HUES6 (cell line): ENCODE measurements around the gene LMF2.

Experiments used
- H3K27ac ChIP-seq: 2 replicates; pipeline ENCODE4 v1.7.0; 2013; ENCODE audit warnings: low read depth, mild to moderate bottlenecking, low read length, inconsistent platforms
- H3K27me3 ChIP-seq: 2 replicates; pipeline ENCODE4 v1.6.1; 2013; ENCODE audit warnings: low read length; ENCODE audit not compliant: control insufficient read depth, insufficient read depth
- H3K36me3 ChIP-seq: 2 replicates; pipeline ENCODE4 v1.6.1; 2013; ENCODE audit warnings: low read length; ENCODE audit not compliant: control insufficient read depth, insufficient read depth
- H3K4me1 ChIP-seq: 2 replicates; pipeline ENCODE4 v1.6.1; 2013; ENCODE audit warnings: low read length; ENCODE audit not compliant: control insufficient read depth, insufficient read depth
- H3K4me3 ChIP-seq: 2 replicates; pipeline ENCODE4 v1.5.1; 2013; ENCODE audit warnings: low read depth, low read length
- H3K9ac ChIP-seq: one replicate; pipeline ENCODE4 v1.6.1; 2013; ENCODE audit warnings: mild to moderate bottlenecking, low read length
- H3K9me3 ChIP-seq: 2 replicates; pipeline ENCODE4 v1.6.1; 2013; ENCODE audit warnings: low read depth, low read length; ENCODE audit not compliant: control insufficient read depth, insufficient read depth

Gene LMF2

GRCh38 chr22:50526834-50527801, 19.6 kb upstream of the LMF2 start:
- Histone ChIP-seq H3K27me3 (peaks cover 57% of the 10 kb centered on the region), H3K9me3 (no peaks in the 10 kb centered on the region), H3K4me1 (peaks cover 11% of the 10 kb centered on the region), H3K9ac (peak overlapping the region; percentile 91), H3K4me3 (peak overlapping the region; percentile 91), H3K36me3 (peaks cover 17% of the 10 kb centered on the region), H3K27ac (no peak overlapping the region)

GRCh38 chr22:50526108-50526833, 18.8 kb upstream of the LMF2 start:
- no peaks in the 10 kb centered on the region for H3K9me3 ChIP-seq
- peaks cover 10% of the 10 kb centered on the region for H3K4me1 ChIP-seq
- peaks cover 48% of the 10 kb centered on the region for H3K27me3 ChIP-seq
- peak overlapping the region; percentile 34; the same call in 1 of the 2 replicates for H3K27ac ChIP-seq
- H3K36me3 ChIP-seq, result peaks cover 26% of the 10 kb centered on the region
- peak overlapping the region; percentile 91 for H3K9ac ChIP-seq
- H3K4me3 ChIP-seq, result peak overlapping the region; percentile 91

DNA sequence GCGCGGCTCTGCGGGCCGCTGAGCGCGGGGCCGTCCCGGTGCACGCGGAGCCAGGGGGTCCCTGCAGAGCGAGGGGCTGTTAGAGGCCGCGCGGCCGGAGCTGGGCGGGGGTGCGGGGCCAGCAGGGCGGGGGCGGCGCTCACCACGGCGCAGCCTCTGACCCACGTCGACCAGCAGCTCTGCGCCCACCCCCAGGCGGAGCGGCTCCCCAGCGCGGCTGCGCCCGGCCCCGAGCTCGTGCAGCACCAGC, 18.3 kb upstream of the LMF2 start:
- peaks cover 30% of the 10 kb centered on the region for H3K36me3 ChIP-seq
- peaks cover 6% of the 10 kb centered on the region; the same call in 1 of the 2 replicates for H3K4me1 ChIP-seq
- no peaks in the 10 kb centered on the region for H3K9me3 ChIP-seq
- H3K27me3 ChIP-seq, result peaks cover 43% of the 10 kb centered on the region
- H3K27ac ChIP-seq, result peak overlapping the region; percentile 34; the same call in 1 of the 2 replicates
- peak overlapping the region; percentile 91 for H3K4me3 ChIP-seq
- peak overlapping the region; percentile 91 for H3K9ac ChIP-seq

GRCh38 chr22:50525104-50525857, 17.8 kb upstream of the LMF2 start, which contains the start of gene SCO2:
TSS of gene SCO2 (minus strand) at chr22:50525598. CDS start at chr22:50524411, 1,187 bp downstream.
- Histone ChIP-seq H3K27me3 (peaks cover 38% of the 10 kb centered on the region), H3K36me3 (peaks cover 31% of the 10 kb centered on the region), H3K4me3 (peak within 1 kb of the TSS; percentile 91), H3K4me1 (peaks cover 6% of the 10 kb centered on the region; the same call in 1 of the 2 replicates), H3K27ac (peak within 1 kb of the TSS; percentile 85; the same call in 1 of the 2 replicates), H3K9ac (peak within 1 kb of the TSS; percentile 91), H3K9me3 (no peaks in the 10 kb centered on the region)

GRCh38 chr22:50524676-50525103, 17.2 kb upstream of the LMF2 start:
- Histone ChIP-seq H3K9ac (peak overlapping the region; percentile 91), H3K36me3 (peaks cover 31% of the 10 kb centered on the region), H3K27me3 (peaks cover 32% of the 10 kb centered on the region), H3K4me3 (peak overlapping the region; percentile 91), H3K27ac (peak overlapping the region; percentile 85; the same call in 1 of the 2 replicates), H3K4me1 (peaks cover 6% of the 10 kb centered on the region; the same call in 1 of the 2 replicates), H3K9me3 (no peaks in the 10 kb centered on the region)

DNA sequence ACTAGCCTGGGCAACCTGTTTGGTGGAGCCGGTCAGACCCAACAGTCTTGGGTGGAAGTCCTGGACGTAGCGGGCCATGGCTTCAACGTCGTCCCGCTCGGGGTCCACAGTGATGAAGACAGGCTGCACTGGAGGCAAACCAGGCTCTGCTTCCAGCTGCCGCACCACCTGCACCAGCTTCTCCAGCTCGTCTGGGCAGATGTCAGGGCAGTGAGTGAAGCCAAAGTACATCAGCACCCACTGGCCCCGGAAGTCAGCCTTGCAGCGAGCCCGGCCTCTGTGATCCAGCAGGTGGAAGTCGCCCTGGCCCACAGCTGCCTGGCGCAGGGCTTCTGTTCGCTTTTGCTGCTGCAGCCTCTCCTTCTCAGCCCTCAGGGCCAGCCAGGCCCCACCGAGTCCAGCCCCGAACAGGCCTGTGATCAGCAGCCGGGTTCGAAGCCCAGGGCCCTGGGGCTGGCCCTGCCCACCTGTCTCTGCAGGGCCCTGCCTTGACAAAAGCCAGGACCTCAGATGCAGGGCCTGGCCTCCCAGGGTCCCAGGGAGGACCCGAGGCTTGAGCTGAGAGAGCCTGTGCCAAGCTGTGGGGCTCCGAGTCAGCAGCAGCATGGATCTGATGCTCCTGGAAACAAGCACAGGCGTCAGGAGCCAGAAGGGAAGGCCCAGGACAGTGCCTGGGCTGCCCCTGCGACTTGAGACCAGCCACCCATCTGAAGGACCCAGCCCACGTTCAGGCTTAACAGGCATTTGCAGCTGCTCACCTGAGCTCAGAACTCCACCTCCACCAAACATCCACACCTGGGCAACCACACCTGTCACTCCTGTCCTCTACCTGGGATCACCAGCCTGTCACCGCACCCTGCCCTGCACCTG, 16.5 kb upstream of the LMF2 start:
- Histone ChIP-seq H3K27me3 (peaks cover 26% of the 10 kb centered on the region), H3K4me1 (peaks cover 6% of the 10 kb centered on the region; the same call in 1 of the 2 replicates), H3K36me3 (peaks cover 38% of the 10 kb centered on the region), H3K9ac (peak overlapping the region; percentile 91), H3K9me3 (no peaks in the 10 kb centered on the region), H3K27ac (no peak overlapping the region), H3K4me3 (peak overlapping the region; percentile 91)

- Histone ChIP-seq H3K4me1 (peaks cover 6% of the 10 kb centered on the region; the same call in 1 of the 2 replicates), H3K27me3 (peaks cover 20% of the 10 kb centered on the region), H3K9ac (no peak overlapping the region), H3K9me3 (no peaks in the 10 kb centered on the region), H3K36me3 (peaks cover 44% of the 10 kb centered on the region), H3K27ac (no peak overlapping the region), H3K4me3 (no peak overlapping the region)
Measured at GRCh38 chr22:50523458-50523805, 15.9 kb upstream of the LMF2 start.

DNA sequence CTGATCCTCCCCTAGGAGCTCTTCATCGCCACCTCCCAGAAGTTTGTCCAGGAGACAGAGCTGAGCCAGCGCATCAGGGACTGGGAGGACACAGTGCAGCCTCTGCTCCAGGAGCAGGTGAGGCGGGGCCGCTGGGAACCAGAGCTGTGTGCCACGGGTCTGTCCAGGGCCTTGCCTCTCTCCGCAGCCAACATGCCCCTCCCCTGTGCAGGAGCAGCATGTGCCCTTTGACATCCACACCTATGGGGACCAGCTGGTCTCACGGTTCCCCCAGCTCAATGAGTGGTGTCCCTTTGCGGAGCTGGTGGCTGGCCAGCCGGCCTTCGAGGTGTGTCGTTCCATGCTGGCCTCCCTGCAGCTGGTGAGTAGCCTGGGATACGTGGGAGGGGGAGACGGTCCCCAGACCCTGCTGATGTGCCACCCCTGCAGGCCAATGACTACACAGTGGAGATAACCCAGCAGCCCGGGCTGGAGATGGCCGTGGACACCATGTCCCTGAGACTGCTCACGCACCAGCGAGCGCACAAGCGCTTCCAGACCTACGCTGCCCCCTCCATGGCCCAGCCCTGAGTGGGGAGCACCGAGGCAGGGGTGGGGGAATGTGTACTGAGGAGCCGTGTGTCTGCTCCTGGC, 15.4 kb upstream of the LMF2 start:
- Histone ChIP-seq H3K9ac (no peak overlapping the region), H3K27ac (no peak overlapping the region), H3K4me3 (no peak overlapping the region), H3K36me3 (peaks cover 49% of the 10 kb centered on the region), H3K9me3 (no peaks in the 10 kb centered on the region), H3K4me1 (peaks cover 6% of the 10 kb centered on the region; the same call in 1 of the 2 replicates), H3K27me3 (peaks cover 15% of the 10 kb centered on the region)

DNA sequence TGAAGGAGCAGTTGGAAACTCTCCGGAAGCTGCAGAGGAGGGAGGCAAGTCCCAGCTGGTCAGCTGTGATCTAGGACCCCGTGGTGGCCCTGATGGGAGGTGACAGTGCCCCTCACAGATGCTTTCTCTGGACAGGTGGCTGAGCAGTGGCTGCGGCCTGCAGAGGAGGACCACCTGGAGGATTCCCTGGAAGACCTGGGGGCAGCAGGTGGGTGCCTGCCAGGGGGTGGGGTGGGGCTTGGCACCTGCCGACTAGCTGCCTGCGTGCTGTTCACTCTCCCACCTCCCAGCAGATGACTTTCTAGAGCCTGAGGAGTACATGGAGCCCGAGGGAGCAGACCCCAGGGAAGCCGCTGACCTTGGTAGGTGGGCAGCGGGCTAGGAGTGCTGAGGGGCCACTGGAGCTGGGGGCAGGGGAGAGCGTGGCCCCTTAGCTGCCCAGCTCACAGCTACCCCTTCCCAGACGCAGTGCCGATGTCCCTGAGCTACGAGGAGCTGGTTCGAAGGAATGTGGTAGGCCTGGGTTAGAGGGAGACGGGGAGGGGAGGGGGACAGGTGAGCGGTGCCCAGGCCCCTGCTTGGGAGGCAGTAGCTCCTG, 14.8 kb upstream of the LMF2 start:
- Histone ChIP-seq H3K9me3 (no peaks in the 10 kb centered on the region), H3K4me1 (peaks cover 6% of the 10 kb centered on the region; the same call in 1 of the 2 replicates), H3K27ac (no peak overlapping the region), H3K27me3 (peaks cover 8% of the 10 kb centered on the region), H3K4me3 (no peak overlapping the region), H3K36me3 (peaks cover 55% of the 10 kb centered on the region), H3K9ac (no peak overlapping the region)
